ENCODE data around the gene FKBP11.
"Not testable (repeated sequence)": the region's sequence is repeated elsewhere in the genome, so short reads cannot be mapped to it uniquely, and the experiment has no call there.

FKBP11 gene

DNA sequence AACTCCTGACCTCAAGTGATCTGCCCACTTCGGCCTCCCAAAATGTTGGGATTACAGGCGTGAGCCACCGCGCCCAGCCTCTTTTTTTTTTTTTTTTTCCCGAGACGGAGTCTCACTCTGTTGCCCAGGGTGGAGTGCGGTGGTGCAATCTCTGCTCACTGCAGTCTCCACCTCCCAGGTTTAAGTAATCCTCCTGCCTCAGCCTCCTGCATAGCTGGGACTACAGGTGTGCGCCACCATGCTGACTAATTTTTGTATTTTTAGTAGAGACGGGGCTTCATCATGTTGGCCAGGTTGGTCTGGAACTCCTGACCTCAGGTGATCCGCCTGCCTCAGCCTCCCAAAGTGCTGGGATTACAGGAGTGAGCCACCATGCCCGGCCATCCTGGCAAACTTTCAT lies 15.6 kb downstream of the FKBP11 start:
- not testable (repeated sequence) for DNase-seq (ENCODE audit: low spot score)

- DNase-seq (ENCODE audit: low spot score): no peak
Measured at GRCh38 chr12:48907245-48907644, 18.0 kb downstream of the FKBP11 start.

DNA sequence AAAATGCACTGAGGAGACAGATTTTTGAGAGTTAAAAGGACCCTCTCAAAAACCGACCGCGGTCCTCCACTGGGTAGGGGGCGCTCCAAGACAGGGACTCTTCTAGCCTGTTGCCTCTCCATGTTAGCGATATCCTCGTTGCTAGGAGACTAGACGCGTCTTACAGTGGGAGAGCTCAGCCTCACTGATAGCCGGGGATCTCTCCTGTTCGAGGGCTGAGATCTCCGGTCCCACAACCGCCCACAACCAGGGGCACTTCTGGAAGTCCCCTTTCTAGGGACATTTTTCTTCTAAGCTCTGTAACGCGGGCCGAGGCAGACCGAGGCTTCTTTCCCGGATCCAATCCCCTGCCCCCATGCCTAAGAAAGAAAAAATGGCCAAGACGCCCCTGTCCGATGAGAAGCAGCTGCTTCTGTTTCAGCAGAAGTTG lies 21.3 kb downstream of the FKBP11 start:
- DNase-seq (ENCODE audit: low spot score): peak; percentile 74

DNA sequence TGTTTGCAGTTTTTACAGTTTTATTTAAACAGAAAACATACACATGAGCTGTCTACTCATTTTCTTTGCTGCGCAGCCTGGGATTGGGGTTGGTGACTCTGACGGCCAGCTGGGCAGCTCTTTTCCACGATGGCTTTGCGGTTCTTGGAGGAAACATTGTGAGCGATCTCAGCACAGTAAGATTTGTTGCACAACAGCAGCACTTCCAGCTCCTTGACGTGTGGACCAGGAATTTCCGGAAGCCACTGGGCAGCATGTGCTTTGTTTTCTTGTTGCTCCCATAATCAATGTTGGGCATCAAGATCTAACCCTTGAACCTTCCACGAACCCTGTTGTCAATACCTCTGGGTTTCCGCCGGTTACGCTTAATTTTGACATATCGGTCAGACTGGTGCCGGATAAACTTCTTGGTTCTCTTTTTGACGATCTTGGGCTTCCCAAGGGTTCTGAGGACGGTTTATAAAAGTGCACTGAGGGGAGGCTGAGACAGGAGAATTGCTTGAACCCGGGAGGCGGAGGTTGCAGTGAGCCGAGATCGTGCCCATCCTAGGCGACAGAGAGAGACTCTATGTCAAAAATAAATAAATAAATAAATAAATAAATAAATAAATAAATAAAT lies 21.8 kb downstream of the FKBP11 start:
- DNase-seq (ENCODE audit: low spot score): no peak

DNA sequence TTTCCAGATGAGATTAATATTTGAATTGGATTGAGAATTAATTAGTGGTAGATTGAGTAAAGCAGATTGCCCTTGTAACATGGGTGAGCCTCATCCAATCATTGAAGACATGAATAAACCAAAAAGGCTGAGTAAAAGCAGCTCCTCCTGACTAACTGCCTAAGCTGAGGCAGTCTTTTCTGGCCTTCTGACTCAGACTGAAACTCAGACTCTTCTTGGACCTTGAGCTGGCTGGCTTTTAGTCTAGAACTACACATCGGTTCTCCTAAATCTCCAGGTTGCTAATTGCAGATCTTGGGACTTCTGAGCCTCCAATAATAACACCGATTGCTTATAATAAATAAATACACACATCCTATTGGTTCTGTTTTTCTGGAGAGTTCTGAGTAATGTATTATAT lies 24.0 kb downstream of the FKBP11 start:
- no peak for DNase-seq (ENCODE audit: low spot score)

- DNase-seq (ENCODE audit: low spot score): no peak
Measured at GRCh38 chr12:48899651-48900050, 25.6 kb downstream of the FKBP11 start.

GRCh38 chr12:48894271-48894670 lies 31.0 kb downstream of the FKBP11 start:
- DNase-seq (ENCODE audit: low spot score): no peak

DNA sequence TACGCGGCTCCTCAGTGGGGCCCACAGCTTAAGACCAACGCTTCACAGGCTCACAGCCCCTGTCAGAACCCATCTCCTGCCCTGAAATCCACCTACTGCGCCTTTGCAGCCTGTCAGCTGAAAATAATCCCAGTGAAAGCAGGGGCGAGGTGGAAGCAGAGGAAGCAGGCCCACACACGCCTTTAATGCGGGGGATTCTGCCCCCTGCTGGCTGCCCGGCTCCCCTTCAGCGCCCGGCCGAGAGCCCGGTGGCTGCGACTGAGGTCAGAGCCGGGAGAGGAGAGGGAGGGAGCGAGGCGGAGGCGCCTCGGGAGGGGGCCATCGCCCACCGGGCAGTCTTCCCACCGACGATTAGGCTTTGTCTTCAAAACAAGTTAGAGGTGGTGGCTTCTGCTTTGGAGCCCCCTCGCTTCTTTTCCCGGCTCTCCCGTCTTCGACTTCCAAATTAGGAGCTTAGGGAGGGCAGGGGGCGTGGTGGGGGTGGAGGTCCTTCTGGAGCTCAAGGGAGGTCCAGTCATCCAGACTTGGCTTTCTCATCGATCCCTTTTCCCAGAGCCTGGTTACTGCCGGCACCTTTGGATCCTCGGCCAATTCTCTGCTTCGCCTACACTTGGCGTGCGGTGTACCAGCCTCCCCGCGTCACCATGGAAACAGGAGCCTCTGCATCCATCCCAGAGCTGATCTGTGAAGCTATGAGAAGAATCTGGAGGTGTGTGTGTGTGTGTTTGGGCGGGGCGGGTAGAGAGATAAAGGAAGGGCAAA lies 34.5 kb downstream of the FKBP11 start:
- DNase-seq (ENCODE audit: low spot score): peak; percentile 59

GRCh38 chr12:48889679-48890078 lies 35.6 kb downstream of the FKBP11 start:
- DNase-seq (ENCODE audit: low spot score): no peak

- no peak for DNase-seq (ENCODE audit: low spot score)
Measured at GRCh38 chr12:48883305-48884161, 41.8 kb downstream of the FKBP11 start.

DNA sequence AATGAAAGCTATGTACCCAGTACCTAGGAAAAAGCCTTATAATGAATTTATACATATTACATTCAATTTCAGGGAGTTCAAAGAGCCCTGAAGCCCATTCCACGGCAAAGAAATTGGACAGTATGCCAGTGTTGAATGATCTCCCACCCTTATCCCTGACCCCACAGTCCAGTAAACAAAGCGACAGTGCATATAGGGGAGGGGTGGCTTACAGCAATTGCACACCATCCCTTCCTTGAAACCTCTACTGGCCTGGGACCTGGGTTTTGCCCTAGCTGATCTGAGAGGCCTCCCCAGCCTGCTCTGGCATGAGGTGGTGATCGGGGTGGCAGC lies 42.4 kb downstream of the FKBP11 start:
- DNase-seq (ENCODE audit: low spot score): no peak

- DNase-seq (ENCODE audit: low spot score): no peak
Measured at GRCh38 chr12:48882315-48882687, 43.0 kb downstream of the FKBP11 start.

DNA sequence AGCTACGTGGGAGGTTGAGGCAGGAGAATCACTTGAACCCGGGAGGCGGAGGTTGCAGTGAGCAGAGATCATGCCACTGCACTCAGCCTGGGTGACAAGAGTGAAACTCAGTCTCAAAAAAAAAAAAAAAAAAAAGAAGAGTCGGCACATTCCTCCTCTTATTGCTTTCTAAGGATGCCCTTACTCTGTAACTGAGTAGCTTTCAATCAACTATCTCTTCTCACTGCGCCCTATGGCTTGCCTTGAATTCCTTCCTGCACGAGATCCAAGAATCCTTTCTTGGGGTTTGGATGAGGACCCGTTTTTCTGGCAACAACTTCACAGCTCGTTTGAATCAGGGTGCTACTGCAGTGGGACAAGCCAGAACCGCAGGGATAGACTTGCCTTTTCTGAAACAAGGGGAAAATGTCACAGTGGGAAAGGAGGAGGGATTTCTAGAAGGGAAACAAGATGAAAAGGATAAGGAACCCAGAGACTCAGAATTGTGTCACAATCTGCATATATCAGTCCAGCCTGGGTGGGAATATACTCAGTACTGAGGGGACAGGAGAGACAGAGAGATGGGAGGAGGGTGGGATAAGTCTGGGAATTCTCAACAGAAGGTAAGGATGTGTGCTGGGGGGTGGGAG lies 43.5 kb downstream of the FKBP11 start:
- DNase-seq (ENCODE audit: low spot score): no peak

DNA sequence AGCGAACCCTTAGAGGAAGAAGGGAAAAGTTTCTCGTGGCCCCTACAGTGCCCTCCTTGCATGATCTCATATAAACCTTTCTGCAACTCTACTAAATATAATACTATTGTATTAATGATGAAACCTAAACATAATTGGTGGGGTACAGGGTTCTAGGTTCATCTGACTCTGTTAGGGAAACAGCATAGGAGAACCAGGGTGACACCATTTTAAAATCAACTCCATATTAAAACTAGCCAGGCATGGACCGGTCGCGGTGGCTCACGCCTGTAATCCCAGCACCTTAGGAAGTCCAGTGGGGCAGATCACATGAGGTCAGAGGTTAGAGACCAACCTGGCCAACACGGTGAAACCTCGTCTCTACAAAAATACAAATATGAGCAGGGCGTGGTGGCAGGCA lies 44.6 kb downstream of the FKBP11 start:
- no peak for DNase-seq (ENCODE audit: low spot score)

GRCh38 chr12:48878548-48878947 lies 46.7 kb downstream of the FKBP11 start:
- no peak for DNase-seq (ENCODE audit: low spot score)

- no peak for DNase-seq (ENCODE audit: low spot score)
Measured at GRCh38 chr12:48875944-48876515, 49.3 kb downstream of the FKBP11 start.

DNA sequence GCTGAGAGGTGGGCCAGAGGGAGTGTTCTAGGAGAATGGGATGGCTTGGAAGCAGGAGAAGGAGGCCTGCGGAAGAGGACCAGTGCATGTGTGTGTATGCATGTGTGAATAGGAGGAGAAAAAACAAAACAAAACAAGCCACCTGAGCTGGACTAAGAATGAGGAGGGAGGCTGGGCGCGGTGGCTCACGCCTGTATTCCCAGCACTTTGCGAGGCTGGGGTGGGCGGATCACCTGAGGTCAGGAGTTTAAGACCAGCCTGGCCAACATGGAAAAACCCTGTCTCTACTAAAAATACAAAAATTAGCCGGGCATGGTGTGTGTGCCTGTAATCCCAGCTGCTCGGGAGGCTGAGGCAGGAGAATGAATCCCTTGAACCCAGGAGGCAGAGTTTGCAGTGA lies 51.8 kb downstream of the FKBP11 start:
- not testable (repeated sequence) for DNase-seq (ENCODE audit: low spot score)

DNA sequence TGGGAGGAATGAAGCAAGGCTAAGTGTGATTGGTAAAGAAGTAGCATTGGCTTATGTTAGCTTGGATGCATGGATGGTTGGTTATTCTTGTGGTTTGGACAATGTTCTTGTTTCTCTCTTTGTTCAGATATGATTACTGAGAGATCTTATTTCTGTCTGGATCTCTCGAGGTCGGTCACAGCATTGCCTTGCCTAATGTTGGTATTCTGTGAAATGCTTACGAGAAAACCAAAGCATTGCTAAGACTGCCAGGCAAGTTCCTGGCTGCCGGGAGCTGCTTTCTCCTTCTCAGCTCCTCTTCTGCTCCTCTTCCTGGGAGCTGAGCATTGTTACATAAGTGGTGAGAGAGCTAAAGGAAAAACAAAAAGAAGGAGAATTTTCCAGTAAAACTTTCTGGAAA lies 52.2 kb downstream of the FKBP11 start:
- no peak for DNase-seq (ENCODE audit: low spot score)
